H54 (cell line): ENCODE data around the gene TCFL5.

Experiments
- DNase-seq: peaks from one replicate; pipeline ENCODE4 v3.0.0; 2011; ENCODE audit warnings: low spot score, mixed read lengths; ENCODE audit not compliant: insufficient read length
- FAIRE-seq: peaks from 3 replicates; lab custom pipeline; 2011; peaks lifted over from hg19 to GRCh38; lab: Jason Lieb, UNC
- POLR2A ChIP-seq: IDR thresholded peaks from 2 replicates; pipeline ENCODE4 v1.6.1; 2011; ENCODE audit warnings: low read depth, mild to moderate bottlenecking, low read length

The TCFL5 gene

DNA sequence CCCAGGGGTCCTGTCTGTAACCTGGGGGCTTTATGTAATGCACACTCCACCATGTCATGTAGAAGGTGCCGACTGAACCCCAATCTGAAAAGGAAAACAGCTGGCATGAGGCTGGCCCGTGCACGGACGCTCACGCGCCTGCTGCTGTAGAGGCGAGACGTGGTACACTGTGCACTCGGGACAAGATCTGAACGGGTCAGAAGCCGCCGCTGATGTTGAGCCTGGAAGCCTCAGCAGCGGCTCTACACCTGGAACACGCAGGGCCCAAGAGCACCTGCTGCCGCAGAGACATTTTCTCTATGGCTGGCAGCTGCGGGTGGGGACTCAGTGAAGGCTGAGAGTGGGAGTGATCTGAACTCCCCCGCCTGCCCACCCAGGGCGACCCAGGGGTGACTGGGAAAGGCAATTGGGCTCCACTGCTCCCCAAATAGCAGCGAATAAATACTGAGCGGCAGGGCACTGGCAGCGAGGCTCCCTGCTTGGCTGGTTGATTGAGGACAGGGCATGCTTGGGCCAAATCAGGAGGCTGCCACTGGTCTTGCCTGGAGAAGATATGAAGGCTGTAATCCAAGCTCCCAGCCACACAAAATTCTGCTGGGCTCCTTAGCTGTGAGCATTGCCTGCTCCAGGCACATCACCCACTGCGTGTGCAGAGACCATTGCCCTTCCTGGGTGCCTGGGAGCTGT is 59.5 kb downstream of the TCFL5 start:
- FAIRE-seq, result no peak
- DNase-seq, result no peak
- TF ChIP-seq POLR2A, result no peak

DNA sequence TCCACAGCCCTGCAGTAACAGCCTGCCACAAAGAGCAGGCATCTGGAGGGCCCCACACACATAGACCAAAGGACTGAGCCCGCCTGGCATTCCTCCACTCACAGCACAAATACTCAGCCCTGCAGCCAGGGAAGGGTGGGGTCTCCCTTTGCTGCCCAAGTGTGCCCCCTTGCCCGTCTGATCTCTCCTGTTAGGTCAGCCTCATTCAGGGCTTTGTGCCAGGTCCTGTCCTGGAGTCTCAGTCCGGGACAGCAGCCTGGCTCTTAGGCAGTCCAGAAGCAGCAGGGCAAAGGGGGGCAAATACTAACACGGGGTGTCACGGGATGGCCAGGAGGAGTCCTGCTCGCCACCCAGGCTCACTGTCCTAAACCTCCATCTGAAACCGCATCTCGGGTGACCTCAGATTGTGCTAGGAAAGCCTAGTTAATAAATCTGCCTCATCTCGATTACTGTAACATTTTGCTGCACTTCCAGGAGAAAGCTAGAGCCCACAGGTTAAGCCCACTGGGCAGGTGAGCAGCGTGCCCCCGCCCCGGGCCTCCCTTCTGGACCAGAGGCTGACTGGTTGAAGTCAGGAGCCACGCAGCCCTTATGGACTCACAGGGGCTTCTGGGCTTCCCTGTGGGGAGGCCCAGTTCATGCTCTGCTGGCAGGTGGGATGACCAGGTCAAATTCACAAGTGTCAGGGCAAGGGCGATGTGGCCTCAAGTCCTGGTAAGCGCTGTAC is 60.2 kb downstream of the TCFL5 start:
- no peak for FAIRE-seq
- DNase-seq, result no peak
- TF ChIP-seq POLR2A, result no peak

- no peak for TF ChIP-seq POLR2A
- no peak for FAIRE-seq
- DNase-seq, result no peak
These were observed 61.0 kb downstream of the TCFL5 start for GRCh38 chr20:62800314-62801259.

DNA sequence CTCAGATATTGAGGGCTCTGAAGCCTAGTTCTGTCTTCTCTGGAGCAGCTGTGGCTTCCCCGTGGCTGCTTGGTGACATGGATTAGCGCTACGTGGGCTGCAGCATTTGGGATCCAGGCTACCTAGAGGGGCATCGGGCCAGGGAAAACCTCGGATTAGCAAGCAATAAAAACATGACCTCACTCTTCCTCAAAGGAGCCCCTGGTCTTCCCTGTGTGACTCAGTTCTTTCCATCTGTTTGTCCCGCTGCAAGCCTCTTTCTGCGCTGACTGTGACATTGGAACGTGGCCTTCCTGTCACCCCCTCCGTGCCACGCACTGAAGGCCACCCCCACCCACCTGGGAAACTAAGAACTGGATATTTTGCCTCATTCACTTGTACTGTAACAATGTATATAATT is 61.7 kb downstream of the TCFL5 start:
- DNase-seq, result no peak

GRCh38 chr20:62799459-62799858 is 62.2 kb downstream of the TCFL5 start:
- FAIRE-seq, result no peak
- no peak for DNase-seq
- TF ChIP-seq POLR2A, result no peak

More for the DNA sequence above, 61.7 kb downstream of the TCFL5 start:
- TF ChIP-seq POLR2A, result no peak
- FAIRE-seq, result no peak

- no peak for TF ChIP-seq POLR2A
- no peak for DNase-seq
- no peak for FAIRE-seq
These were observed 62.6 kb downstream of the TCFL5 start for GRCh38 chr20:62799036-62799435.

DNA sequence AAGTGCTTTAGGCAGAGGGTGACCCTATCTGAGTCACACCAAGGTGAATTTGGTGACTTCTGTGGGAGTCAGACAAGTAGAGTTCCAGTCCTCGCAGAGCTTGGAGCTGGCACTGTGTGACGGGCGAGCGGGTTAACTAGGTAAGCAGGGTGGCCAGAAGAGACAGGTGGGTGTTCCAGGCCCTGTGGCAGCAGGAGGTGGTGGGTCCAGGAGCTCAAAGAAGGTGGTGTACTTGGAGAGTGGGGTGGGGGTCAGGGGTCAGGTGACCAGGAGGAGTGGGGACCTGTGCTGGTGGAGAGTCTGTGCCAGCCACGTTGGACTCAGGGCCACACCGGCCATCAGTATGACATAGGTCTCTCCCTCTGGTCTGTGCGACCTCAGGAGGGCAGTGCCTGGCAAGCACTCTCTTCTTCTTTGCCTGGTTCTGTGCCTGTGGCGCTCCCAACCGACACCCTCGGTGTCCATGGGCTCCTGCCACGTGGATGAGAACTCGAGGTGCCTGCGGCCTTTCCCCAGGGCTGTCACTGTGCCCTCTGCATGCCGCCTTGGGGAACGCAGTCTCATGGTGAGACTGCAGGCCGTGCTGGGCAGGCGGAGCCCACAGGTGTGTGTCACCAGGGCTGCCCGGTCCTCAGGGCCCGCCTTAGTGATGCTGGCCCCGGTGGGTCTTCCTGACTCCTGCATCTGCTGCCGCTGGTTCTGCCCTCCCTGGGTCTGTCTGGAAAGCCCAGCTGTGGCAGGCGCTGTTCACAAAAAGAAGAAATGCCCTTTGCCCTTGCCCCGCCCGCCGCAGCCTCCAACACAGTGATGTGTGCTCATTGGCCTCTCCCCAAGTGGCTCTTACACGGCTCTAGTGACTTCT is 63.7 kb downstream of the TCFL5 start:
- TF ChIP-seq POLR2A, result no peak
- FAIRE-seq (no peak), DNase-seq (no peak)

- no peak for FAIRE-seq
- DNase-seq, result no peak
These were observed 64.7 kb downstream of the TCFL5 start for GRCh38 chr20:62796699-62797491.

DNA sequence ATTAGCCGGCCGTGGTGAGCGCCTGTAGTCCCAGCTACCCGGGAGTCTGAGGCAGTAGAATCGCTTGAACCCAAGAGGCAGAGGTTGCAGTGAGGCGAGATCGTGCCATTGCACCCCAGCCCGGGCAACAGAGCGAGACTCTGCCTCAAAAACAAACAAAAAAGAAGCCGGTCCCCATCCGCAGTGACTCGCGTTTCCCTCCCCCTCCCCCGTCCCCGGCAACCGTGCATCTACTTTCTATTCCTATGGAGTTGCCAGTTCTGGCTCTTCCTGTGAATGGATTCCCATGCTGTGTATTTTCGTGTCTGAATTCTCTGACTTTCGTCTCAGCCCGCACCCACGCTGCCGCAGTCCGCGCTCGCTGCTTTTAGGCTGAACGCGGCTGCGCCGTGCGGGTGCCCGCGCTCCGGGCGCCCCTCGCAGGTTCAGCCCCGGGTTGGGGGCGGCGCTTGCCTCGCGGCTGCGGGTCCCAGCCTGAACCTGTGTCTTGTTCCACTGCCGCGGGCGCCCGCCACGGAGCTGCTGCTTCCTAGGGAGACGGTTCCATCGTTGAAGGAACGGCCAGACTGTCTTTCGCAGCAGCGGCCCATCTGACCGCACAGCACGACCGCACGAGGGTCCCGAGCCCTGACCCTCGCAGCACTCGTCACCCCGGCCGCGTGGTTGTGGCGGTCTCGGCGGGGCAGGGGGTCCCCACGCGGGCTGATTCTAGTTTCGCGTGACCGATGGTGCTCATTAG is 66.4 kb downstream of the TCFL5 start:
- FAIRE-seq, result no peak
- peak; percentile 63 for TF ChIP-seq POLR2A
- peak; percentile 69 for DNase-seq

More at GRCh38 chr20:62796699-62797491, 64.7 kb downstream of the TCFL5 start:
- no peak for TF ChIP-seq POLR2A

- TF ChIP-seq POLR2A, result peak; percentile 77
- peak; percentile 96 for DNase-seq
- FAIRE-seq, result no peak
These were observed 67.5 kb downstream of the TCFL5 start for GRCh38 chr20:62794007-62794724.

DNA sequence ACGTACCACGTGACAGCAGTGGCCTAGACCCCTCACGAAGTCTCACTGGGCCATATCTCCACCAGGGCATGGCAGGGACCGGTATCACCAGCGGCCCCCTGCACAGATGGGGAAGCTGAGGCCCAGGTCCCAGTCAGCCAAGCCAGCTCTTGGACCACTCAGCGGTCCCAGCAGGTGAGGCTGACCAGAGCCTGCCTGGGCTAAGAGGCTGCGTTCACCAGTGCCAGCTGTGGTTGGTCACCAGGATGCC is 67.9 kb downstream of the TCFL5 start:
- no peak for FAIRE-seq
- no peak for DNase-seq
- no peak for TF ChIP-seq POLR2A
